Activated CD4-positive, alpha-beta T cell treated with anti-CD3 and anti-CD28 coated beads, Interleukin-2, amount 50 U/mL, for 16 hours (primary cell): ENCODE data around the gene MBL2.

Experiments used
- DNase-seq: peaks from one replicate; pipeline ENCODE4 v3.0.0-alpha.2; 2020

MBL2 gene

GRCh38 chr10:52772623-52773022, at the start of gene MBL2:
TSS of gene MBL2 (minus strand) at chr10:52772784. CDS start at chr10:52771635, 1,149 bp downstream.
- no peak for DNase-seq

GRCh38 chr10:52820309-52820708, 47.7 kb upstream of the MBL2 start:
- no peak for DNase-seq

GRCh38 chr10:52818019-52818418, 45.4 kb upstream of the MBL2 start:
- peak; percentile 53 for DNase-seq

- no peak for DNase-seq
Observed at GRCh38 chr10:52814506-52814905, 41.9 kb upstream of the MBL2 start.

- no peak for DNase-seq
Observed at GRCh38 chr10:52811776-52812175, 39.2 kb upstream of the MBL2 start.

GRCh38 chr10:52810761-52811160, 38.2 kb upstream of the MBL2 start:
- no peak for DNase-seq

GRCh38 chr10:52807803-52808202, 35.2 kb upstream of the MBL2 start:
- DNase-seq, result no peak

GRCh38 chr10:52805414-52806285, 33.1 kb upstream of the MBL2 start:
- DNase-seq, result no peak

GRCh38 chr10:52801947-52802346, 29.4 kb upstream of the MBL2 start:
- DNase-seq, result no peak

- no peak for DNase-seq
Observed at GRCh38 chr10:52786098-52786497, 13.5 kb upstream of the MBL2 start.

- DNase-seq, result no peak
Observed at GRCh38 chr10:52785418-52785817, 12.8 kb upstream of the MBL2 start.

- DNase-seq, result no peak
Observed at GRCh38 chr10:52783726-52784125, 11.1 kb upstream of the MBL2 start.

GRCh38 chr10:52782554-52782953, 10.0 kb upstream of the MBL2 start:
- DNase-seq, result no peak

GRCh38 chr10:52780391-52781155, 8.0 kb upstream of the MBL2 start:
- no peak for DNase-seq

- DNase-seq, result peak; percentile 54
Observed at GRCh38 chr10:52779541-52780390, 7.2 kb upstream of the MBL2 start.

- DNase-seq, result no peak
Observed at GRCh38 chr10:52778511-52779392, 6.2 kb upstream of the MBL2 start.

GRCh38 chr10:52777414-52777813, 4.8 kb upstream of the MBL2 start:
- DNase-seq, result no peak

- no peak for DNase-seq
Observed at GRCh38 chr10:52776471-52776903, 3.9 kb upstream of the MBL2 start.

- DNase-seq, result no peak
Observed at GRCh38 chr10:52775132-52775647, 2.6 kb upstream of the MBL2 start.

- no peak for DNase-seq
Observed at GRCh38 chr10:52774600-52775106, 2.1 kb upstream of the MBL2 start.

- DNase-seq, result no peak
Observed at GRCh38 chr10:52774182-52774581, 1.6 kb upstream of the MBL2 start.
